T-helper 2 cell (primary cell): ENCODE data around the gene SF3B1.
A peak's percentile ranks its signal among the peaks of the same experiment; 100 is the strongest.
"Not testable (repeated sequence)": the region's sequence is repeated elsewhere in the genome, so short reads cannot be mapped to it uniquely, and the experiment has no call there.

ENCODE experiments used
- DNase-seq, 5 experiments: peaks; one replicate each; pipeline versions ENCODE4 v3.0.0 to v3.0.0-alpha.2; 2012 to 2022
- total RNA-seq, 2 donors: gene quantifications; one replicate each; lab custom pipeline; 2026; lab: John Stamatoyannopoulos, UW

Gene SF3B1
- 1,056 to 1,133 reads per million in 2 donors for total RNA-seq

GRCh38 chr2:197434541-197435513, at the start of gene SF3B1:
Gene SF3B1 (minus strand): TSS chr2:197435028. CDS start chr2:197434999, 29 bp downstream.
- DNase-seq = peak; percentile 97 to 99 (median 99)

- not testable (repeated sequence) for DNase-seq
These were observed 49.4 kb upstream of the SF3B1 start for GRCh38 chr2:197484248-197484647.

- no peak for DNase-seq
These were observed 45.6 kb upstream of the SF3B1 start for GRCh38 chr2:197480165-197481036.

- DNase-seq = no peak
These were observed 43.0 kb upstream of the SF3B1 start for GRCh38 chr2:197477797-197478196.

- DNase-seq = no peak
These were observed 37.3 kb upstream of the SF3B1 start for GRCh38 chr2:197472166-197472565.

- DNase-seq = no peak
These were observed 29.3 kb upstream of the SF3B1 start for GRCh38 chr2:197464175-197464574.

- DNase-seq = no peak
These were observed 26.2 kb upstream of the SF3B1 start for GRCh38 chr2:197461057-197461456.

- DNase-seq = no peak
These were observed 25.8 kb upstream of the SF3B1 start for GRCh38 chr2:197460649-197461048.

- DNase-seq = no peak
These were observed 20.6 kb upstream of the SF3B1 start for GRCh38 chr2:197455428-197455827.

GRCh38 chr2:197454923-197455322, 20.1 kb upstream of the SF3B1 start:
- no peak for DNase-seq

GRCh38 chr2:197453914-197454398, 19.1 kb upstream of the SF3B1 start:
- peak in 1 of 5 experiments; percentile 76 for DNase-seq

GRCh38 chr2:197453123-197453913, 18.5 kb upstream of the SF3B1 start, which contains the start of gene COQ10B:
Gene COQ10B (plus strand): TSS chr2:197453552. CDS start chr2:197453561, 9 bp downstream.
- peak; percentile 95 to 100 (median 98) for DNase-seq

GRCh38 chr2:197452754-197453122, 17.9 kb upstream of the SF3B1 start:
- DNase-seq = no peak

- peak in 1 of 5 experiments; percentile 35 for DNase-seq
These were observed 16.1 kb upstream of the SF3B1 start for GRCh38 chr2:197450935-197451358.

- DNase-seq = no peak
These were observed 15.6 kb upstream of the SF3B1 start for GRCh38 chr2:197450465-197450864.

- no peak for DNase-seq
These were observed 12.0 kb upstream of the SF3B1 start for GRCh38 chr2:197446844-197447243.

GRCh38 chr2:197445746-197446145, 10.9 kb upstream of the SF3B1 start:
- no peak for DNase-seq

- no peak for DNase-seq
These were observed 8.0 kb upstream of the SF3B1 start for GRCh38 chr2:197442857-197443256.

GRCh38 chr2:197437380-197437779, 2.6 kb upstream of the SF3B1 start:
- no peak for DNase-seq

- DNase-seq = peak in 1 of 5 experiments; percentile 27
These were observed 981 bp upstream of the SF3B1 start for GRCh38 chr2:197435598-197436420.
